KMS-11 (cell line): ENCODE data around the gene EIF3I.

Source experiments
- H2AFZ ChIP-seq: fragments of 200-600 bp; sonication (generic); 2 replicates; pipeline ENCODE4 v1.6.1; 2016; ENCODE audit warnings: antibody characterized with exemption, mixed run types, low read depth
- H3K27ac ChIP-seq: fragments of 200-600 bp; sonication (generic); 2 replicates; pipeline ENCODE4 v1.6.1; 2016; ENCODE audit warnings: mild to moderate bottlenecking, mixed run types
- H3K27me3 ChIP-seq: fragments of 200-600 bp; sonication (generic); 2 replicates; pipeline ENCODE4 v1.6.1; 2017; ENCODE audit warnings: mild to moderate bottlenecking, low read depth, mixed run types, moderate library complexity; ENCODE audit not compliant: insufficient read depth
- H3K36me3 ChIP-seq: fragments of 200-600 bp; sonication (generic); 2 replicates; pipeline ENCODE4 v1.6.1; 2017; ENCODE audit warnings: mild to moderate bottlenecking, mixed run types; ENCODE audit not compliant: insufficient read depth
- H3K4me1 ChIP-seq: fragments of 200-600 bp; sonication (generic); 2 replicates; pipeline ENCODE4 v1.6.1; 2016; ENCODE audit warnings: mild to moderate bottlenecking, low read depth, mixed run types; ENCODE audit not compliant: poor library complexity, severe bottlenecking
- H3K4me2 ChIP-seq: fragments of 200-600 bp; sonication (generic); 2 replicates; pipeline ENCODE4 v1.7.0; 2016; ENCODE audit warnings: mild to moderate bottlenecking, mixed run types
- H3K4me3 ChIP-seq: fragments of 200-600 bp; sonication (generic); IDR thresholded peaks from 2 replicates; pipeline ENCODE4 v1.6.1; 2017; ENCODE audit warnings: low read depth, low read length, mixed read lengths; ENCODE audit not compliant: insufficient read depth
- H3K79me2 ChIP-seq: fragments of 200-600 bp; sonication (generic); 2 replicates; pipeline ENCODE4 v1.6.1; 2016; ENCODE audit warnings: low read depth, mixed run types; ENCODE audit not compliant: insufficient read depth
- H3K9ac ChIP-seq: fragments of 200-600 bp; sonication (generic); 2 replicates; pipeline ENCODE4 v1.6.1; 2016; ENCODE audit warnings: mild to moderate bottlenecking, mixed run types
- H4K20me1 ChIP-seq: fragments of 200-600 bp; sonication (generic); 2 replicates; pipeline ENCODE4 v1.6.1; 2016; ENCODE audit warnings: mild to moderate bottlenecking, mixed run types; ENCODE audit not compliant: insufficient read depth
- TF ChIP-seq, protein P1 (sequence below): fragments of 200-600 bp; sonication (generic); conservative IDR thresholded peaks from 2 replicates; pipeline ENCODE4 v1.6.1; 2017; ENCODE audit warnings: low read depth, mild to moderate bottlenecking, antibody characterized with exemption, low read length, moderate library complexity, mixed read lengths

EIF3I gene

DNA sequence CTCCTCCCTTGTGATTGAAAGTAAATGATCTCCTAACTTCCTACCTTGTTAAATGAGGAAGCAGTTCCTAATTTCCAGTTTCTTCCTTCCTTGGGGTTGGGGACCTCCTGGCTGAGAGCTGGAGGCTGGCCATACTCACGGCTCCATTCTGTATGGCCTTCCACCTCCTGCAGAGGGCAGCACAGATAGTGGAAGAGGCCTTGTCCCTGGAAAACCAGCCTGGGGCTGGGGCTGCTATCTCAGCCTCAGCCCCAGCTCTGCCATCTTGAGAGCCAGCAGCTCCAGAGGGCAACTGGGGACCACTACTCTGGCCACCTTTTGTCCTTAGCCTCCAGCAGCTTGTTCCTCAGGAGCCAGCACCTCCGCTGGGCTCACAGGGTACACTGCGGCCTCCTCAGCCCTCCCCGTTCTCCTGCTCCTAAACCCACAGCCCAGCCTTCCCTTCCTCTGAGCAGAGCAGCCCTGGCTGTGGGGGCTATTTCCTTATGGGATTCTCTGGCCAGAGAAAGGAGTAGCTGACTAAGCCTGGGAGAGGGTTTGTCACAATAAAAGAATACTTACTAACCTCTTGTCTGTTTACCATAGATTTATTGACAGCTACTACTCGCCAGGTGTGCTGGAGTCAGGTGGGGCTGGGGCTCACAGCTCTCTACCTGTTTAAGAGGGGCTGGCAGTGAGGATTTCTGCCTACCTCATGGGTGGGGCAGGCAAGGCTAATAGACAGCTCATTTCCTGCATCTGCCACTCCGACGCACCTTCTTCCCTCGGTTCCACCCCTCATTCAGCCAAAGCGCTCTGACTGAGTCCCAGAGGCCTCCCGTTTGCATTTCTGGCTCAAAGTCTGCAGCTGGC lies 6.4 kb upstream of the EIF3I start:
- Histone ChIP-seq H3K79me2 (no peaks in the 10 kb centered on the region), H3K27me3 (no peaks in the 10 kb centered on the region), H3K4me3 (no peak overlapping the region), H3K9ac (no peak overlapping the region), H3K4me2 (no peak overlapping the region), H3K27ac (no peak overlapping the region), H3K4me1 (peaks cover 6% of the 10 kb centered on the region), H2AFZ (no peak overlapping the region), H4K20me1 (no peaks in the 10 kb centered on the region), H3K36me3 (no peaks in the 10 kb centered on the region)
- TF ChIP-seq, protein P1, sequence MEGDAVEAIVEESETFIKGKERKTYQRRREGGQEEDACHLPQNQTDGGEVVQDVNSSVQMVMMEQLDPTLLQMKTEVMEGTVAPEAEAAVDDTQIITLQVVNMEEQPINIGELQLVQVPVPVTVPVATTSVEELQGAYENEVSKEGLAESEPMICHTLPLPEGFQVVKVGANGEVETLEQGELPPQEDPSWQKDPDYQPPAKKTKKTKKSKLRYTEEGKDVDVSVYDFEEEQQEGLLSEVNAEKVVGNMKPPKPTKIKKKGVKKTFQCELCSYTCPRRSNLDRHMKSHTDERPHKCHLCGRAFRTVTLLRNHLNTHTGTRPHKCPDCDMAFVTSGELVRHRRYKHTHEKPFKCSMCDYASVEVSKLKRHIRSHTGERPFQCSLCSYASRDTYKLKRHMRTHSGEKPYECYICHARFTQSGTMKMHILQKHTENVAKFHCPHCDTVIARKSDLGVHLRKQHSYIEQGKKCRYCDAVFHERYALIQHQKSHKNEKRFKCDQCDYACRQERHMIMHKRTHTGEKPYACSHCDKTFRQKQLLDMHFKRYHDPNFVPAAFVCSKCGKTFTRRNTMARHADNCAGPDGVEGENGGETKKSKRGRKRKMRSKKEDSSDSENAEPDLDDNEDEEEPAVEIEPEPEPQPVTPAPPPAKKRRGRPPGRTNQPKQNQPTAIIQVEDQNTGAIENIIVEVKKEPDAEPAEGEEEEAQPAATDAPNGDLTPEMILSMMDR = peak; percentile 83

DNA sequence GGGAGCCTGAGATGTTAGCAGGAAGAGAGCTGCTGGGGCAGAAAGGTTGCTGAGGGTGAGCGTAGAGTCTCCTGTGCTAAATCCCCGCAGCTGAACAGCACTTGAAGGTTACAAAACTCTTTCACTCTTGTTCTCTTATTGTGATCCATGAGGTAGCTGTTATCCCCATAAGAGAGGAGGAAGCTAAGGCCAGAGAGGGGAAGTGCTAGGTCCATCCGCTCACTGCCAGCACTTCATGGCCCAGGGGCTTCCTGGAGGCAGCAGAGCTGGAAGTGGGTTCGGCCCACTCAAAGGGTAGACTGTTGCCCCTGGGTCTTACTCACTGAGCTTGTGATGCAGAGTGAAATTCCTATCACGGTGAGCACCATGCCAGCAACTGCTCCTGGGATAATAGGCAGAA lies 5.6 kb upstream of the EIF3I start:
- H3K4me2 ChIP-seq = no peak overlapping the region
- H3K27me3 ChIP-seq = no peaks in the 10 kb centered on the region
- no peaks in the 10 kb centered on the region for H4K20me1 ChIP-seq
- H3K79me2 ChIP-seq = no peaks in the 10 kb centered on the region
- no peak overlapping the region for H2AFZ ChIP-seq
- peaks cover 10% of the 10 kb centered on the region for H3K4me1 ChIP-seq
- no peak overlapping the region for H3K4me3 ChIP-seq
- no peaks in the 10 kb centered on the region for H3K36me3 ChIP-seq
- TF ChIP-seq, protein P1 = no peak
- no peak overlapping the region for H3K27ac ChIP-seq
- no peak overlapping the region for H3K9ac ChIP-seq

DNA sequence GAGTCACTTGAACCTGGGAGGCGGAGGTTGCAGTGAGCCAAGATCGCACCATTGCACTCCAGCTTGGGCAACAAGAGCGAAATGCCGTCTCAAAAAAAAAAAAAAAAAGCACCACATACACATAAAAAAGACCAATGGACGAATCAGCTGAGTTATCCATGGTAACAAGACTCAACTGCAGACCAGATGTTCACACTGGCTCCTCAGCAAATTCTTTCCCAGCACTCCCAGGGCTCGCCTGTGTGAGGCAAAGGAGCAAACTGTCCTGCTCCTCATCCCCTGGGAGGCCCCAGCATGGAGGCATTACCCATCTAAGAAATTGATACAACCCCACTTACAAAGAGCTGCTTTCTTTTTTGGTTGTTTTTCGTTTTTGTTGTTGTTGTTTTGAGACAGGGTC lies 3.2 kb upstream of the EIF3I start:
- no peak overlapping the region for H3K4me3 ChIP-seq
- H3K27me3 ChIP-seq = no peaks in the 10 kb centered on the region
- H3K9ac ChIP-seq = no peak overlapping the region
- no peak overlapping the region for H3K27ac ChIP-seq
- H2AFZ ChIP-seq = no peak overlapping the region
- TF ChIP-seq, protein P1 = no peak
- no peaks in the 10 kb centered on the region for H3K36me3 ChIP-seq
- no peaks in the 10 kb centered on the region for H4K20me1 ChIP-seq
- peaks cover 18% of the 10 kb centered on the region for H3K79me2 ChIP-seq
- peaks cover 21% of the 10 kb centered on the region for H3K4me1 ChIP-seq
- H3K4me2 ChIP-seq = no peak overlapping the region

DNA sequence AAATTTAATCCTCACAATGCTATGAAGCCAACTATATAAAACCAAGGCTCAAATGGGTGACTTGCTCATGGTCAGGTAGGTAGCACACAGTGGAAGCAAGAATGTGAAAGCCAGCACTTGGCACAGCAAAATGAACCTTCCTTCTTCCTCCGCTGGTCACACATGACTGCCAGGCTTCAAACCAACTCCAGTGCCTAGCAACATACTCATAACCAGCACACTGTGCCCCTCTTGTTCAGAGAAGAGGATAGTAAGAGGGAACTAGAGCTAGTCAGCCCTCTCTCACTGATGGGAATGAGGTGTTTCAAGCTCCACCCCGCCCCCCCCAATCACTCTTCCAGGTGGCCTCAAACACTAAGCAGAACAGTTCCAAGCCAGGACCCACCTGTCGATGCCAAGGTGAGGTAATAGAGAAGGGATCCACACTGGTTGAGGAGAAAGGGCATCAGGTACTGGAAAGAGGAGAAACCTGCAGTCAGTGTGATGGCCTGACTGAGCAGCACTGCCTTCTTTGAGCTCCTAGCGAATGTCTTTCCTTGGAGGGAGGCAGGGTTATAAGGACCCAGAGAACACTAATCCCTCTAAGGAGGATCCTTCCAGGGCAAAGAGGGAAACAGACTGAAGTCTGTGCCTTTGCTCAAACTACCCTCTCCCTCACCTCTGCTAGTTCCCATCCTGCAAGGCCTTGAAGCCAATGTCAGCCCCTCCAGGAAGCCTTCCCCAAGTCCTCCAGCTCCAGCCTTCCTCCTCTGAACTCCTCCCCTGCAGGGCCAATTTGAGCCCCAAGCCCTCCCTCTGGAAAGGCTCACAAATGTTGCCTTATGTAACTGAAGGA lies 1.2 kb upstream of the EIF3I start:
- no peaks in the 10 kb centered on the region for H4K20me1 ChIP-seq
- no peaks in the 10 kb centered on the region for H3K27me3 ChIP-seq
- no peaks in the 10 kb centered on the region for H3K36me3 ChIP-seq
- H3K9ac ChIP-seq = no peak overlapping the region
- TF ChIP-seq, protein P1 = no peak
- H3K4me1 ChIP-seq = peaks cover 15% of the 10 kb centered on the region
- peak overlapping the region; percentile 96; the same call in 1 of the 2 replicates for H3K4me2 ChIP-seq
- H3K79me2 ChIP-seq = peaks cover 22% of the 10 kb centered on the region
- no peak overlapping the region for H2AFZ ChIP-seq
- no peak overlapping the region for H3K27ac ChIP-seq
- H3K4me3 ChIP-seq = no peak overlapping the region
